Fibroblast of pulmonary artery (primary cell): ENCODE measurements around the gene PRKCE.

Source experiments
- DNase-seq: peaks from one replicate; pipeline ENCODE4 v3.0.0-alpha.2; 2010; ENCODE audit warnings: low read depth
- H3K4me3 ChIP-seq: replicated peaks from 2 replicates; pipeline ENCODE4 v1.5.1; 2011; ENCODE audit warnings: low read depth, mild to moderate bottlenecking, control low read depth, low read length, moderate library complexity
- CTCF ChIP-seq: IDR thresholded peaks from 2 replicates; pipeline ENCODE4 v1.5.1; 2011; ENCODE audit warnings: mild to moderate bottlenecking, control low read depth, low read length, inconsistent platforms; ENCODE audit errors: missing control alignments

Gene PRKCE

DNA sequence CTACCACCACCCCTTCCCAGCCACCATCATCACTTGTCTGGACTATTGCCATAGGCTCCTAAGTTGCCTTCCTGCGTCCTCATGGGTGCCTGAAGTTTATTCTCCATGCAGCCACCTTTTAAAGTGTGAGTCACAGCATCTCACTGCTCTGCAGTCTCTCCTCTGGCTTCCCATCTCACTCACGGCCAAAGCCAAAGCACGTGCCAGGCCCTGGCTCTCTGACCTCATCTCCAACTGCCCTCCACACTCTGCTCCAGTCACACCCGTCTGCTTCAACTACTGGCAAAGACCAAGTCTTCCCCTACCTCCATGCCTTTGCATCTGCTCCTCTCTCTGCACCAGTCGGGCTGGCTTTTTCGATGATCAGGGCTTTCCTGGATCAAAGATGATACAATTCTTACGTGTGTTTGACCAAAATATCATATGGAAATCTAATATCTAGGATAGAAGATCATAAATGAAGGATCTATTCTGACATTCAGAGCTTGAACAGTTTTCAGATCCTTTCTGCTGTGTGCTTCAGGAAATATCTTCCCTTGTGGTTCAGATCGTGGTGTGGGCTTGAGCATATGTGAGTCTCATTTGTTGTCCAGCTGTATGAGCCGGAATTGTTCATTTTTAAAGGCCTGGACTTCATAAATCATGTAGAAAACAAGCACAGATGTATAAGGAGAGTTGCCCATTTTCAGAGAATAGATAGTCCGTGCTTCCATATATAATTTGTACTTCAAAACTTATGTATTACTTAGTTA lies 175.6 kb downstream of the PRKCE start:
- TF ChIP-seq CTCF = no peak
- peak; percentile 76 for DNase-seq
- no peak overlapping the region for H3K4me3 ChIP-seq

DNA sequence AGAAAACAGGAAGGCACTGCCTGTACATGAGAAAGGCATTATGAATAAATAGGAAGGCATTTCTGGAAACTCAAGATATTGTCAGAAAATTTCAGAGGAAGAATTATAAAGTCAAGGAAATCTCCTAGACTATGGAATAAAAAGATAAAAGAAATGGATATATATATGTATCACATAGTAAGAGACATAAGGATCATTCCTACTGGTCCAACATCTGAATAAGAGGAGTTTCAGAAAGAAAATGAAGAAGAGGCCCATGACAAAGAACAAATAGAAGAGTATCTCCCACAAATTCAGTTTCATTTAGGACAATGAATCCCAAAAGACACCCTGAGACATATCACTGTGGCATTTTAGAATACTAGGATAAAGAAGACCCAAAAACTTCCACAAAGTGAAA lies 178.8 kb downstream of the PRKCE start:
- no peak overlapping the region for H3K4me3 ChIP-seq
- TF ChIP-seq CTCF = no peak
- DNase-seq = no peak

GRCh38 chr2:45833301-45833967 lies 182.0 kb downstream of the PRKCE start:
- TF ChIP-seq CTCF = no peak
- no peak overlapping the region for H3K4me3 ChIP-seq
- no peak for DNase-seq

DNA sequence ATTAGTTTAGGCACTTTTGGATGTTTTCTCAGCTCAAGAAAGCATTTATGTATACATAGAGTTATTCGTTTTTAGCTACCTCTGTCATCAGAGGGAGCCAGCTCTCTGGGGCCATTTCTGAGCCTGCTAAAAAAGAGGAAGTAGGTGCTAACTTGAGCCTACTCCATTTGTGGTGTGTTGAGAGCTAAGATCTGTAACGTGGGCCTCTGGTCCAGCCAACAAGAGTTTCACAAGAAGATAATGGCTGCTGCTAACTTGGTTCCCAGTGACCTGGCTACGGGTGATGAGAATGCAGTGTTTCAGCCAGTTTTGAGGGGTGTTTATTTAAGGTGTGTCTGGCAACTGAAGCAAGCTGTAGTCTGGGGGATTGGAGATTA lies 182.5 kb downstream of the PRKCE start:
- DNase-seq = no peak
- no peak for TF ChIP-seq CTCF
- no peak overlapping the region for H3K4me3 ChIP-seq

- no peak for DNase-seq
- H3K4me3 ChIP-seq = no peak overlapping the region
- TF ChIP-seq CTCF = no peak
These were observed 182.9 kb downstream of the PRKCE start for GRCh38 chr2:45834372-45834771.

DNA sequence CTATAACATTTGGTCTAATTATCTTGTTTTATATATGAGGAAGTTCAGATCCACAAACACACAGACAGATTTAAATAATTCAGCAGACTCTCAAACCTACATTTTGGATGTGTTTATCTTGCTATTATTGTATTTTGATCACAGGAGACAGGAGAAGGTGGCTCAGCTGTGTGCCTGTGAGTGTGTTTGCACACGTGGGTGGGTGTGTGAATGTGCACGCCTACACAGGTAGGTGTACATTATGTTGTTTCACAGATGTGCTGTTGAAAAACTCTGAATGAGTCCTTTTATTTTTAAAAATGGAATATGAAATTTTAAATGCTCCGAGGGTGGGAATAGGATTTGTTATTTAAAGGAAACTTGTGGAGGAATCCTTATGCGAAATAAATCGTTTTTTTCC lies 183.4 kb downstream of the PRKCE start:
- no peak overlapping the region for H3K4me3 ChIP-seq
- no peak for TF ChIP-seq CTCF
- DNase-seq = no peak

DNA sequence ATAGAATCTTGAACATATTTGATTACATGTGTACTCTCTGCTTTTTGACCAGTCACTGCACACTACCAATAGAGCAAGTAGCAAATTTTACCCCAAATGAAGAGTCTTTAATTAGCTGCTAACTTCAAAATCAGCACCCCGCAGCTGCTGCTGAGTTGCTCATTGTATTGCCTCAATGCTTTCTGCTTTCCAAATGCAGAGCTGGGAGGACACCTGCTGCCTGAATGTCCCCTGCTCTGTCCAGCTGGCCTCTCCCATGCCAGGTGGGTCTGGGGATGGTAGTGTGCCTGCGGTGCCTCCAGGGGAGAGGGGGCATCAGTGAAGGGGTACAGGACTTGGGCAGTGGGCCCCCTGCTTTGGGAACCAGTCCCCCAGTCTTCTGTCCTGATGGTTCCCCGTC lies 184.8 kb downstream of the PRKCE start:
- no peak for DNase-seq
- TF ChIP-seq CTCF = no peak
- no peak overlapping the region for H3K4me3 ChIP-seq
